ENCODE measurements around the gene LTA. TPM values are rescaled to one million over a fixed set of nuclear protein-coding genes. Genes with fewer than 3 reads are reported as not detected.
A peak's percentile ranks its signal among the peaks of the same experiment; 100 is the strongest.

The LTA gene
- polyA plus RNA-seq, 10 donors = 0.12 to 0.91 (median 0.21) TPM; not detected in 4

- peak; percentile 98 to 99 (median 98) for DNase-seq
These were observed 30.2 kb upstream of the LTA start, which contains the start of gene DDX39B for GRCh38 chr6:31541658-31542521. DDX39B (minus strand) TSS chr6:31542003; CDS start chr6:31540532, 1,471 bp downstream.

GRCh38 chr6:31543639-31544038, 28.4 kb upstream of the LTA start:
- DNase-seq = no peak

GRCh38 chr6:31544676-31545075, 27.4 kb upstream of the LTA start:
- DNase-seq = no peak

- no peak for DNase-seq
These were observed 26.8 kb upstream of the LTA start for GRCh38 chr6:31545291-31545690.

GRCh38 chr6:31546339-31546957, 25.6 kb upstream of the LTA start, which contains the start of gene ATP6V1G2:
ATP6V1G2 (minus strand) TSS chr6:31546608; CDS start chr6:31546559, 49 bp downstream.
- DNase-seq = peak; percentile 89 to 96 (median 90)

- peak; percentile 98 to 99 (median 99) for DNase-seq
These were observed 24.9 kb upstream of the LTA start, which contains the start of gene NFKBIL1 for GRCh38 chr6:31546958-31547726. NFKBIL1 (plus strand) TSS chr6:31547608; CDS start chr6:31547695, 87 bp downstream.

GRCh38 chr6:31547727-31548543, 24.2 kb upstream of the LTA start:
- DNase-seq = no peak

GRCh38 chr6:31548544-31548873, 23.6 kb upstream of the LTA start:
- no peak for DNase-seq

- DNase-seq = peak in 2 of 3 donors; percentile 37 to 44
These were observed 20.7 kb upstream of the LTA start for GRCh38 chr6:31551371-31551770.

GRCh38 chr6:31556307-31556706, 15.8 kb upstream of the LTA start:
- DNase-seq = no peak

GRCh38 chr6:31557443-31558317, 14.4 kb upstream of the LTA start:
- DNase-seq = no peak

GRCh38 chr6:31558318-31558625, 13.8 kb upstream of the LTA start:
- DNase-seq = no peak

- peak in 1 of 3 donors; percentile 46 for DNase-seq
These were observed 13.2 kb upstream of the LTA start for GRCh38 chr6:31558631-31559500.

- no peak for DNase-seq
These were observed 12.5 kb upstream of the LTA start for GRCh38 chr6:31559606-31559957.

- peak in 1 of 3 donors; percentile 58 for DNase-seq
These were observed 12.0 kb upstream of the LTA start for GRCh38 chr6:31559958-31560696.

GRCh38 chr6:31560697-31561058, 11.4 kb upstream of the LTA start:
- no peak for DNase-seq

- no peak for DNase-seq
These were observed 4.3 kb upstream of the LTA start for GRCh38 chr6:31567531-31568370.

- no peak for DNase-seq
These were observed 3.5 kb upstream of the LTA start for GRCh38 chr6:31568537-31568961.
